ENCODE results near the gene CHRNA5. TPM values are rescaled to one million over a fixed set of nuclear protein-coding genes. Genes with fewer than 3 reads are reported as not detected.
"Not testable (repeated sequence)": the region's sequence is repeated elsewhere in the genome, so short reads cannot be mapped to it uniquely, and the experiment has no call there.

The CHRNA5 gene
- total RNA-seq (2014; rRNA removed; shearing (Covaris generic)) (under 0.01 and 1.3 TPM in 2 replicates), polyA plus RNA-seq (2016; fragmentation: Nextera tagmentation; extraction: Ambion mirVana) (0.24 and 0.74 TPM in 2 replicates)

DNA sequence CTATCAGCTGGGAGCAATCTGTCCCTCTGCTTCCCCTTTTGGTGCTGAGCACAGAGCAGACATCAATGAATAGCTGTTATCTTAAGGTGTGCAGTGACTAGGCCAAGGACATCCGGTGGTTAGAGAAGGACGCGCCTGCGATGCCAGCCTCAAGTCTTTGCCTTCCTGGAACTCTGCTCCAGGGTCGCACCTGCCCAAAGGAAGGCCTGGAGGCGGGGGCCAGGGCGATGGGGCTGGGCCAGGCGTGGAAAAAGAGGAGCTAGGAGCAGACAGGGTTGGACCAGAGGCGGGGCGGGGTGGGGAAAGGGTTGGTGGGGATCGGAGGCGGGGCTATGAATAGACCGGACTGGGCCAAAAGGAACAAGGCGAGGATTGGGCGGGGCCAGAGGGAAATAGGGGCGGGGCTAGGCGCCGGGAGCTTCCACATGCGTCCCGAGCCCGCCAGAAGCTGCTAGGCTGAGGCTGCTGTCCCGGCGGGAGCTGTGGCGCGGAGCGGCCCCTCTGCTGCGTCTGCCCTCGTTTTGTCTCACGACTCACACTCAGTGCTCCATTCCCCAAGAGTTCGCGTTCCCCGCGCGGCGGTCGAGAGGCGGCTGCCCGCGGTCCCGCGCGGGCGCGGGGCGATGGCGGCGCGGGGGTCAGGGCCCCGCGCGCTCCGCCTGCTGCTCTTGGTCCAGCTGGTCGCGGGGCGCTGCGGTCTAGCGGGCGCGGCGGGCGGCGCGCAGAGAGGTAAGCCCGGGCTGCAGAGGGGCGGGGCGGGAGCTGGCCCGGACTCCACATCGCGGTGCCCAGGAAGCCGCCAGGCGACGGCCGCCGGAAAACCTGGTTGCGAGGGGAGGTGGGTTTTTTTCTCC lies at the start of gene CHRNA5:
Gene CHRNA5, plus strand, starts transcription at position 424 of the 854 bp plus-strand sequence. Its CDS starts 200 bp downstream, at position 624.
- no peaks in the 10 kb centered on the region for H4K20me1 ChIP-seq (ENCODE audit: insufficient read depth)
- peak; percentile 81 for DNase-seq
- no peaks in the 10 kb centered on the region for H3F3A ChIP-seq (ENCODE audit: insufficient read depth)
- in situ Hi-C loops (cut with MboI) = no loop called here
- no peak for TF ChIP-seq EZH2phosphoT487 (IDR thresholded peaks at IDR 0.05; ENCODE audit: insufficient read depth, low read depth)
- TF ChIP-seq EZH2 (IDR thresholded peaks at IDR 0.05; ENCODE audit: insufficient read depth, poor library complexity, severe bottlenecking) = no peak
- peak within 1 kb of the TSS; percentile 88 for H3K4me2 ChIP-seq (ENCODE audit: unreplicated experiment)
- H3K9me2 ChIP-seq (ENCODE audit: insufficient read depth) = no peaks in the 10 kb centered on the region
- peak within 1 kb of the TSS; percentile 70 for H3K4me3 ChIP-seq
- H3K36me3 ChIP-seq (ENCODE audit: low read depth) = no peaks in the 10 kb centered on the region
- no peak within 1 kb of the TSS for H3K27ac ChIP-seq
- peak within 1 kb of the TSS; percentile 74 for H2AFZ ChIP-seq
- no peaks in the 10 kb centered on the region for H3K4me1 ChIP-seq (ENCODE audit: insufficient read depth)
- no peaks in the 10 kb centered on the region for H3K79me2 ChIP-seq (ENCODE audit: insufficient read depth)
- no peak within 1 kb of the TSS; the same call in 1 of the 2 replicates for H3K9ac ChIP-seq
- WGBS, 2 experiments (ENCODE audit: low coverage in 1 of 2, low lambda C conversion rate in 2 of 2, missing lambda C conversion rate in 2 of 2) = 1 to 2% methylated on average over 47 to 68 of the region's 75 CpGs
- H3K27me3 ChIP-seq (replicated peaks; ENCODE audit: insufficient read depth) = peaks cover 13% of the 10 kb centered on the region; the same call in 1 of the 2 replicates
- H3K9me3 ChIP-seq (ENCODE audit: low read depth) = no peaks in the 10 kb centered on the region

DNA sequence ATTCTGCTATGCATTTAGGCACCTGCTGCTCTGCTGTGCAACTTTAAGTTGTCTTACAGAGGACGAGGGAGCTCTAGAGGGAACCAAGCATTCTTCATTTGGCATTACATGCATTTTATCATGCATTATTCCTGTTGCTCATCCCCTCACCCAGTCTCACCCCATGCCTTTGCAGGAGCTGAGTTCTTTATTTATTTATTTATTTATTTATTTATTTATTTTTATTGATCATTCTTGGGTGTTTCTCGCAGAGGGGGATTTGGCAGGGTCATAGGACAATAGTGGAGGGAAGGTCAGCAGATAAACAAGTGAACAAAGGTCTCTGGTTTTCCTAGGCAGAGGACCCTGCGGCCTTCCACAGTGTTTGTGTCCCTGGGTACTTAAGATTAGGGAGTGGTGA lies 45.3 kb upstream of the CHRNA5 start:
- H3K4me3 ChIP-seq; H3K9me3 ChIP-seq (ENCODE audit: low read depth); H4K20me1 ChIP-seq (ENCODE audit: insufficient read depth); H3K4me1 ChIP-seq (ENCODE audit: insufficient read depth); H3K27ac ChIP-seq; H3F3A ChIP-seq (ENCODE audit: insufficient read depth); H3K27me3 ChIP-seq (replicated peaks; ENCODE audit: insufficient read depth); H3K79me2 ChIP-seq (ENCODE audit: insufficient read depth); H3K9me2 ChIP-seq (ENCODE audit: insufficient read depth); H3K4me2 ChIP-seq (ENCODE audit: unreplicated experiment); DNase-seq; H3K36me3 ChIP-seq (ENCODE audit: low read depth); in situ Hi-C loops (cut with MboI); H2AFZ ChIP-seq; H3K9ac ChIP-seq: not testable (repeated sequence)
- 91 to 100% methylated on average over 2 to 3 of the region's 3 CpGs for WGBS, 2 experiments (ENCODE audit: low coverage in 1 of 2, low lambda C conversion rate in 2 of 2, missing lambda C conversion rate in 2 of 2)

- in situ Hi-C loops (cut with MboI) = no loop called here
- no peak for TF ChIP-seq EZH2 (IDR thresholded peaks at IDR 0.05; ENCODE audit: insufficient read depth, poor library complexity, severe bottlenecking)
- no peak for TF ChIP-seq EZH2phosphoT487 (IDR thresholded peaks at IDR 0.05; ENCODE audit: insufficient read depth, low read depth)
- H3K79me2 ChIP-seq (ENCODE audit: insufficient read depth) = no peaks in the 10 kb centered on the region
Observed at GRCh38 chr15:78524230-78524629, 41.1 kb upstream of the CHRNA5 start.

DNA sequence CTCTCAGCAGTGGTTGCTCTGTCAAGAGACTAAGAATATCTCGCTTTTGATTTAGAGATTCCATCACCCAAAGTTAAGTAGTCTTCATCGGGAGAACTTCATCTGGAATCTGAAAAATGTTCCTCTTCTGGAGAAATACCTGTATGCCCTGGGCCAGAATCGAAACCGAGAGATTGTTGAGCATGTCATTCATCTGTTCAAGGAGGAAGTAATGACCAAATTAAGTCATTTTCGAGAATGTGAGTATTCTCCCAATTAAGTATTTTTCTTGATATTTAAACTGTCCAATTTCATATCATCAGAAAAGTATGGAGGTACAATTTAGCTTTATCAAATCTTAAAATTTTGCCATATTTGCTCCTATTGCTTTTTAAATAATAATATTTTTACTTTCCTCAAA lies 38.0 kb upstream of the CHRNA5 start:
- TF ChIP-seq EZH2 (IDR thresholded peaks at IDR 0.05; ENCODE audit: insufficient read depth, poor library complexity, severe bottlenecking) = no peak
- Histone ChIP-seq H3K27ac (no peak overlapping the region), H3K4me1 (ENCODE audit: insufficient read depth) (no peaks in the 10 kb centered on the region), H3K4me3 (no peak overlapping the region), H3F3A (ENCODE audit: insufficient read depth) (no peaks in the 10 kb centered on the region), H3K9me3 (ENCODE audit: low read depth) (no peaks in the 10 kb centered on the region), H3K9ac (no peak overlapping the region), H4K20me1 (ENCODE audit: insufficient read depth) (no peaks in the 10 kb centered on the region), H3K36me3 (ENCODE audit: low read depth) (no peaks in the 10 kb centered on the region), H3K27me3 (replicated peaks; ENCODE audit: insufficient read depth) (no peaks in the 10 kb centered on the region), H3K4me2 (ENCODE audit: unreplicated experiment) (no peak overlapping the region), H2AFZ (no peak overlapping the region), H3K9me2 (ENCODE audit: insufficient read depth) (no peaks in the 10 kb centered on the region), H3K79me2 (ENCODE audit: insufficient read depth) (no peaks in the 10 kb centered on the region)
- WGBS, 2 experiments (ENCODE audit: low coverage in 1 of 2, low lambda C conversion rate in 2 of 2, missing lambda C conversion rate in 2 of 2) = 84 to 92% methylated on average over 5 of the region's 5 CpGs
- no peak for DNase-seq
- in situ Hi-C loops (cut with MboI) = no loop called here

More at GRCh38 chr15:78524230-78524629, 41.1 kb upstream of the CHRNA5 start:
- Histone ChIP-seq H3K27ac (no peak overlapping the region), H3K36me3 (ENCODE audit: low read depth) (no peaks in the 10 kb centered on the region), H2AFZ (no peak overlapping the region), H3F3A (ENCODE audit: insufficient read depth) (no peaks in the 10 kb centered on the region), H4K20me1 (ENCODE audit: insufficient read depth) (no peaks in the 10 kb centered on the region), H3K9me2 (ENCODE audit: insufficient read depth) (no peaks in the 10 kb centered on the region), H3K4me3 (no peak overlapping the region), H3K9me3 (ENCODE audit: low read depth) (no peaks in the 10 kb centered on the region), H3K27me3 (replicated peaks; ENCODE audit: insufficient read depth) (no peaks in the 10 kb centered on the region), H3K4me2 (ENCODE audit: unreplicated experiment) (no peak overlapping the region), H3K4me1 (ENCODE audit: insufficient read depth) (no peaks in the 10 kb centered on the region), H3K9ac (no peak overlapping the region)
- 69 to 70% methylated on average over 5 of the region's 5 CpGs for WGBS, 2 experiments (ENCODE audit: low coverage in 1 of 2, low lambda C conversion rate in 2 of 2, missing lambda C conversion rate in 2 of 2)
- DNase-seq = no peak
